IPS DF 6.9 (cell line): ENCODE results near the gene AHCYL2.
"Not testable (repeated sequence)": the region's sequence is repeated elsewhere in the genome, so short reads cannot be mapped to it uniquely, and the experiment has no call there.

ENCODE experiments used
- DNase-seq: peaks from one replicate; pipeline ENCODE4 v3.0.0-alpha.2; 2013; ENCODE audit warnings: low read depth, low spot score
- H3K27ac ChIP-seq: one replicate; pipeline ENCODE4 v1.5.1; 2013; ENCODE audit warnings: low read length, control low read depth
- H3K27me3 ChIP-seq: 2 replicates; pipeline ENCODE4 v1.6.1; 2013; ENCODE audit warnings: mild to moderate bottlenecking, low read length; ENCODE audit not compliant: control insufficient read depth, insufficient read depth
- H3K36me3 ChIP-seq: 2 replicates; pipeline ENCODE4 v1.6.1; 2013; ENCODE audit warnings: low read length; ENCODE audit not compliant: control insufficient read depth, insufficient read depth
- H3K4me1 ChIP-seq: 2 replicates; pipeline ENCODE4 v1.6.1; 2013; ENCODE audit warnings: low read length; ENCODE audit not compliant: control insufficient read depth, insufficient read depth
- H3K4me3 ChIP-seq: 2 replicates; pipeline ENCODE4 v1.5.1; 2013; ENCODE audit warnings: mild to moderate bottlenecking, low read length
- H3K9me3 ChIP-seq: 2 replicates; pipeline ENCODE4 v1.6.1; 2013; ENCODE audit warnings: low read length, inconsistent platforms; ENCODE audit not compliant: control insufficient read depth, insufficient read depth
- WGBS: extraction: QIAGEN DNeasy Blood & Tissue Kit; methylation state at CpG from one replicate; pipeline ENCODE4 v1.1.7; 2013; ENCODE audit warnings: mixed read lengths, missing lambda C conversion rate; ENCODE audit not compliant: insufficient read length, insufficient coverage; 5-methylcytosine and 5-hydroxymethylcytosine counted together

The AHCYL2 gene

GRCh38 chr7:129245533-129245932 lies 20.7 kb downstream of the AHCYL2 start:
- Histone ChIP-seq H3K27ac (no peak overlapping the region), H3K27me3 (no peaks in the 10 kb centered on the region), H3K4me3 (no peak overlapping the region), H3K36me3 (no peaks in the 10 kb centered on the region), H3K4me1 (no peaks in the 10 kb centered on the region), H3K9me3 (no peaks in the 10 kb centered on the region)
- no peak for DNase-seq
- WGBS = no CpG with 5 or more reads among the region's 3 CpGs

GRCh38 chr7:129247087-129247486 lies 22.3 kb downstream of the AHCYL2 start:
- Histone ChIP-seq H3K27me3 (no peaks in the 10 kb centered on the region), H3K9me3 (no peaks in the 10 kb centered on the region), H3K27ac (no peak overlapping the region), H3K36me3 (no peaks in the 10 kb centered on the region), H3K4me1 (no peaks in the 10 kb centered on the region), H3K4me3 (no peak overlapping the region)
- no CpG with 5 or more reads among the region's 2 CpGs for WGBS
- DNase-seq = no peak

GRCh38 chr7:129252128-129252527 lies 27.3 kb downstream of the AHCYL2 start:
- WGBS = no CpG with 5 or more reads among the region's 2 CpGs
- H3K27ac ChIP-seq = no peak overlapping the region
- no peaks in the 10 kb centered on the region for H3K36me3 ChIP-seq
- no peak overlapping the region for H3K4me3 ChIP-seq
- no peaks in the 10 kb centered on the region for H3K4me1 ChIP-seq
- no peaks in the 10 kb centered on the region for H3K27me3 ChIP-seq
- H3K9me3 ChIP-seq = no peaks in the 10 kb centered on the region
- no peak for DNase-seq

GRCh38 chr7:129252603-129253002 lies 27.8 kb downstream of the AHCYL2 start:
- not testable (repeated sequence) for H3K4me1 ChIP-seq, DNase-seq
- WGBS = no CpG with 5 or more reads among the region's 5 CpGs

GRCh38 chr7:129255800-129256199 lies 31.0 kb downstream of the AHCYL2 start:
- H3K27ac ChIP-seq = no peak overlapping the region
- no peak overlapping the region for H3K4me3 ChIP-seq
- no CpG with 5 or more reads among the region's 4 CpGs for WGBS
- peaks cover 1% of the 10 kb centered on the region; the same call in 1 of the 2 replicates for H3K4me1 ChIP-seq
- no peak for DNase-seq
- H3K36me3 ChIP-seq = no peaks in the 10 kb centered on the region
- H3K9me3 ChIP-seq = no peaks in the 10 kb centered on the region
- no peaks in the 10 kb centered on the region for H3K27me3 ChIP-seq

More at GRCh38 chr7:129252603-129253002, 27.8 kb downstream of the AHCYL2 start:
- H3K9me3 ChIP-seq, H3K36me3 ChIP-seq, H3K4me3 ChIP-seq, H3K27ac ChIP-seq, H3K27me3 ChIP-seq: not testable (repeated sequence)

- Histone ChIP-seq H3K4me1 (peaks cover 1% of the 10 kb centered on the region; the same call in 1 of the 2 replicates), H3K27ac (no peak overlapping the region), H3K4me3 (no peak overlapping the region), H3K36me3 (no peaks in the 10 kb centered on the region), H3K9me3 (no peaks in the 10 kb centered on the region), H3K27me3 (no peaks in the 10 kb centered on the region)
- no peak for DNase-seq
- no CpG with 5 or more reads among the region's 2 CpGs for WGBS
These were observed 31.4 kb downstream of the AHCYL2 start for GRCh38 chr7:129256221-129256620.

- no peaks in the 10 kb centered on the region for H3K27me3 ChIP-seq
- peaks cover 1% of the 10 kb centered on the region; the same call in 1 of the 2 replicates for H3K4me1 ChIP-seq
- H3K27ac ChIP-seq = no peak overlapping the region
- H3K9me3 ChIP-seq = no peaks in the 10 kb centered on the region
- no peaks in the 10 kb centered on the region for H3K36me3 ChIP-seq
- DNase-seq = no peak
- H3K4me3 ChIP-seq = no peak overlapping the region
These were observed 32.3 kb downstream of the AHCYL2 start for GRCh38 chr7:129257168-129257567.

- H3K4me3 ChIP-seq = no peak overlapping the region
- H3K9me3 ChIP-seq = no peaks in the 10 kb centered on the region
- H3K36me3 ChIP-seq = no peaks in the 10 kb centered on the region
- peak; percentile 79 for DNase-seq
- no peaks in the 10 kb centered on the region for H3K27me3 ChIP-seq
- no CpG with 5 or more reads among the region's 4 CpGs for WGBS
- H3K4me1 ChIP-seq = peaks cover 1% of the 10 kb centered on the region; the same call in 1 of the 2 replicates
- H3K27ac ChIP-seq = no peak overlapping the region
These were observed 34.0 kb downstream of the AHCYL2 start for GRCh38 chr7:129258649-129259389.

- Histone ChIP-seq H3K36me3 (no peaks in the 10 kb centered on the region), H3K27me3 (no peaks in the 10 kb centered on the region), H3K27ac (no peak overlapping the region), H3K9me3 (no peaks in the 10 kb centered on the region), H3K4me1 (no peaks in the 10 kb centered on the region; the same call in 1 of the 2 replicates), H3K4me3 (no peak overlapping the region)
- whole genome bisulfite sequencing = no CpG with 5 or more reads among the region's 2 CpGs
- DNase-seq = no peak
These were observed 37.5 kb downstream of the AHCYL2 start for GRCh38 chr7:129262324-129262723.

- no peak for DNase-seq
- Histone ChIP-seq H3K27me3 (no peaks in the 10 kb centered on the region), H3K36me3 (no peaks in the 10 kb centered on the region), H3K9me3 (no peaks in the 10 kb centered on the region), H3K4me3 (no peak overlapping the region), H3K27ac (no peak overlapping the region), H3K4me1 (no peaks in the 10 kb centered on the region; the same call in 1 of the 2 replicates)
- no CpG with 5 or more reads among the region's 2 CpGs for WGBS
These were observed 38.3 kb downstream of the AHCYL2 start for GRCh38 chr7:129263168-129263567.

- Histone ChIP-seq H3K27me3 (no peaks in the 10 kb centered on the region), H3K4me1 (no peaks in the 10 kb centered on the region; the same call in 1 of the 2 replicates), H3K36me3 (no peaks in the 10 kb centered on the region), H3K27ac (no peak overlapping the region), H3K4me3 (no peak overlapping the region), H3K9me3 (no peaks in the 10 kb centered on the region)
- no CpG with 5 or more reads among the region's 4 CpGs for WGBS
- DNase-seq = no peak
These were observed 39.7 kb downstream of the AHCYL2 start for GRCh38 chr7:129264534-129264933.
